Measurements from ENCODE around the gene PLA2G10.
A peak's percentile ranks its signal among the peaks of the same experiment; 100 is the strongest.
"Not testable (repeated sequence)": the region's sequence is repeated elsewhere in the genome, so short reads cannot be mapped to it uniquely, and the experiment has no call there.

PLA2G10 gene

GRCh38 chr16:14667347-14668266, 26.5 kb downstream of the PLA2G10 start:
- Histone ChIP-seq H3K36me3 (ENCODE audit: control insufficient read depth, insufficient read depth, low read length) (peaks cover 50% of the 10 kb centered on the region), H3K27ac (ENCODE audit: insufficient read depth, low read length, poor library complexity, severe bottlenecking) (no peak overlapping the region)
- DNase-seq = no peak

GRCh38 chr16:14658063-14658462, 36.0 kb downstream of the PLA2G10 start:
- peaks cover 44% of the 10 kb centered on the region for H3K36me3 ChIP-seq (ENCODE audit: control insufficient read depth, insufficient read depth, low read length)
- H3K4me1 ChIP-seq (ENCODE audit: control insufficient read depth, insufficient read depth, low read length, poor library complexity, severe bottlenecking) = no peaks in the 10 kb centered on the region
- no peak for DNase-seq
- H3K27me3 ChIP-seq (replicated peaks; ENCODE audit: control insufficient read depth, insufficient read depth, low read length, poor library complexity, severe bottlenecking) = no peaks in the 10 kb centered on the region
- H3K27ac ChIP-seq (ENCODE audit: insufficient read depth, low read length, poor library complexity, severe bottlenecking) = no peak overlapping the region
- H3K9me3 ChIP-seq (ENCODE audit: control insufficient read depth, low read length) = no peaks in the 10 kb centered on the region
- H3K4me3 ChIP-seq (ENCODE audit: insufficient read depth, low read depth, low read length, poor library complexity, severe bottlenecking) = no peak overlapping the region

More at GRCh38 chr16:14667347-14668266, 26.5 kb downstream of the PLA2G10 start:
- Histone ChIP-seq H3K4me1 (ENCODE audit: control insufficient read depth, insufficient read depth, low read length, poor library complexity, severe bottlenecking) (no peaks in the 10 kb centered on the region), H3K9me3 (ENCODE audit: control insufficient read depth, low read length) (no peaks in the 10 kb centered on the region), H3K4me3 (ENCODE audit: insufficient read depth, low read depth, low read length, poor library complexity, severe bottlenecking) (no peak overlapping the region), H3K27me3 (replicated peaks; ENCODE audit: control insufficient read depth, insufficient read depth, low read length, poor library complexity, severe bottlenecking) (no peaks in the 10 kb centered on the region)

GRCh38 chr16:14652726-14653125, 41.4 kb downstream of the PLA2G10 start:
- DNase-seq = no peak
- no peak overlapping the region for H3K27ac ChIP-seq (ENCODE audit: insufficient read depth, low read length, poor library complexity, severe bottlenecking)
- no peak overlapping the region for H3K4me3 ChIP-seq (ENCODE audit: insufficient read depth, low read depth, low read length, poor library complexity, severe bottlenecking)
- peaks cover 53% of the 10 kb centered on the region for H3K36me3 ChIP-seq (ENCODE audit: control insufficient read depth, insufficient read depth, low read length)
- no peaks in the 10 kb centered on the region for H3K27me3 ChIP-seq (replicated peaks; ENCODE audit: control insufficient read depth, insufficient read depth, low read length, poor library complexity, severe bottlenecking)
- H3K9me3 ChIP-seq (ENCODE audit: control insufficient read depth, low read length) = no peaks in the 10 kb centered on the region
- H3K4me1 ChIP-seq (ENCODE audit: control insufficient read depth, insufficient read depth, low read length, poor library complexity, severe bottlenecking) = no peaks in the 10 kb centered on the region

GRCh38 chr16:14650629-14651028, 43.5 kb downstream of the PLA2G10 start:
- no peaks in the 10 kb centered on the region for H3K27me3 ChIP-seq (replicated peaks; ENCODE audit: control insufficient read depth, insufficient read depth, low read length, poor library complexity, severe bottlenecking)
- peaks cover 57% of the 10 kb centered on the region for H3K36me3 ChIP-seq (ENCODE audit: control insufficient read depth, insufficient read depth, low read length)
- no peak overlapping the region for H3K4me3 ChIP-seq (ENCODE audit: insufficient read depth, low read depth, low read length, poor library complexity, severe bottlenecking)
- no peaks in the 10 kb centered on the region for H3K9me3 ChIP-seq (ENCODE audit: control insufficient read depth, low read length)
- no peak for DNase-seq
- no peaks in the 10 kb centered on the region for H3K4me1 ChIP-seq (ENCODE audit: control insufficient read depth, insufficient read depth, low read length, poor library complexity, severe bottlenecking)
- H3K27ac ChIP-seq (ENCODE audit: insufficient read depth, low read length, poor library complexity, severe bottlenecking) = no peak overlapping the region

- Histone ChIP-seq H3K27ac (ENCODE audit: insufficient read depth, low read length, poor library complexity, severe bottlenecking) (no peak overlapping the region), H3K36me3 (ENCODE audit: control insufficient read depth, insufficient read depth, low read length) (peaks cover 64% of the 10 kb centered on the region), H3K4me3 (ENCODE audit: insufficient read depth, low read depth, low read length, poor library complexity, severe bottlenecking) (no peak overlapping the region), H3K4me1 (ENCODE audit: control insufficient read depth, insufficient read depth, low read length, poor library complexity, severe bottlenecking) (no peaks in the 10 kb centered on the region), H3K9me3 (ENCODE audit: control insufficient read depth, low read length) (no peaks in the 10 kb centered on the region), H3K27me3 (replicated peaks; ENCODE audit: control insufficient read depth, insufficient read depth, low read length, poor library complexity, severe bottlenecking) (no peaks in the 10 kb centered on the region)
- no peak for DNase-seq
These were observed 44.3 kb downstream of the PLA2G10 start for GRCh38 chr16:14649816-14650215.

GRCh38 chr16:14641926-14642325, 52.2 kb downstream of the PLA2G10 start:
- Histone ChIP-seq H3K4me3 (ENCODE audit: insufficient read depth, low read depth, low read length, poor library complexity, severe bottlenecking) (no peak overlapping the region), H3K27me3 (replicated peaks; ENCODE audit: control insufficient read depth, insufficient read depth, low read length, poor library complexity, severe bottlenecking) (no peaks in the 10 kb centered on the region), H3K36me3 (ENCODE audit: control insufficient read depth, insufficient read depth, low read length) (peaks cover 40% of the 10 kb centered on the region), H3K9me3 (ENCODE audit: control insufficient read depth, low read length) (no peaks in the 10 kb centered on the region), H3K4me1 (ENCODE audit: control insufficient read depth, insufficient read depth, low read length, poor library complexity, severe bottlenecking) (no peaks in the 10 kb centered on the region), H3K27ac (ENCODE audit: insufficient read depth, low read length, poor library complexity, severe bottlenecking) (no peak overlapping the region)
- no peak for DNase-seq

- no peaks in the 10 kb centered on the region for H3K4me1 ChIP-seq (ENCODE audit: control insufficient read depth, insufficient read depth, low read length, poor library complexity, severe bottlenecking)
- no peak for DNase-seq
- H3K27me3 ChIP-seq (replicated peaks; ENCODE audit: control insufficient read depth, insufficient read depth, low read length, poor library complexity, severe bottlenecking) = no peaks in the 10 kb centered on the region
- H3K36me3 ChIP-seq (ENCODE audit: control insufficient read depth, insufficient read depth, low read length) = peaks cover 33% of the 10 kb centered on the region
- no peak overlapping the region for H3K4me3 ChIP-seq (ENCODE audit: insufficient read depth, low read depth, low read length, poor library complexity, severe bottlenecking)
- no peaks in the 10 kb centered on the region for H3K9me3 ChIP-seq (ENCODE audit: control insufficient read depth, low read length)
- H3K27ac ChIP-seq (ENCODE audit: insufficient read depth, low read length, poor library complexity, severe bottlenecking) = peak overlapping the region; percentile 11
These were observed 52.9 kb downstream of the PLA2G10 start for GRCh38 chr16:14641206-14641605.

GRCh38 chr16:14640538-14640937, 53.6 kb downstream of the PLA2G10 start:
- no peaks in the 10 kb centered on the region for H3K4me1 ChIP-seq (ENCODE audit: control insufficient read depth, insufficient read depth, low read length, poor library complexity, severe bottlenecking)
- no peaks in the 10 kb centered on the region for H3K27me3 ChIP-seq (replicated peaks; ENCODE audit: control insufficient read depth, insufficient read depth, low read length, poor library complexity, severe bottlenecking)
- no peak for DNase-seq
- H3K4me3 ChIP-seq (ENCODE audit: insufficient read depth, low read depth, low read length, poor library complexity, severe bottlenecking) = no peak overlapping the region
- no peaks in the 10 kb centered on the region for H3K9me3 ChIP-seq (ENCODE audit: control insufficient read depth, low read length)
- H3K36me3 ChIP-seq (ENCODE audit: control insufficient read depth, insufficient read depth, low read length) = peaks cover 29% of the 10 kb centered on the region
- H3K27ac ChIP-seq (ENCODE audit: insufficient read depth, low read length, poor library complexity, severe bottlenecking) = no peak overlapping the region

GRCh38 chr16:14636951-14637240, 57.2 kb downstream of the PLA2G10 start:
- DNase-seq; H3K27ac ChIP-seq (ENCODE audit: insufficient read depth, low read length, poor library complexity, severe bottlenecking); H3K9me3 ChIP-seq (ENCODE audit: control insufficient read depth, low read length); H3K4me3 ChIP-seq (ENCODE audit: insufficient read depth, low read depth, low read length, poor library complexity, severe bottlenecking); H3K27me3 ChIP-seq (replicated peaks; ENCODE audit: control insufficient read depth, insufficient read depth, low read length, poor library complexity, severe bottlenecking): not testable (repeated sequence)
- Histone ChIP-seq H3K36me3 (ENCODE audit: control insufficient read depth, insufficient read depth, low read length) (peaks cover 14% of the 10 kb centered on the region), H3K4me1 (ENCODE audit: control insufficient read depth, insufficient read depth, low read length, poor library complexity, severe bottlenecking) (peaks cover 13% of the 10 kb centered on the region)

GRCh38 chr16:14636179-14636950, 57.7 kb downstream of the PLA2G10 start:
- Histone ChIP-seq H3K36me3 (ENCODE audit: control insufficient read depth, insufficient read depth, low read length) (peaks cover 14% of the 10 kb centered on the region), H3K4me1 (ENCODE audit: control insufficient read depth, insufficient read depth, low read length, poor library complexity, severe bottlenecking) (peaks cover 15% of the 10 kb centered on the region)
- not testable (repeated sequence) for H3K4me3 ChIP-seq (ENCODE audit: insufficient read depth, low read depth, low read length, poor library complexity, severe bottlenecking); H3K27ac ChIP-seq (ENCODE audit: insufficient read depth, low read length, poor library complexity, severe bottlenecking); H3K27me3 ChIP-seq (replicated peaks; ENCODE audit: control insufficient read depth, insufficient read depth, low read length, poor library complexity, severe bottlenecking); H3K9me3 ChIP-seq (ENCODE audit: control insufficient read depth, low read length); DNase-seq
